HL-60/S4 (cell line): ENCODE measurements around the gene DLG2.

ENCODE experiments used
- in situ Hi-C: fragments of 300-500 bp; cut with MboI; formaldehyde crosslinking; loops from 2 replicates; pipeline ENCODE4 v1.14.3; 2022; ENCODE audit warnings: low sequenced_read_pairs

DLG2 gene

DNA sequence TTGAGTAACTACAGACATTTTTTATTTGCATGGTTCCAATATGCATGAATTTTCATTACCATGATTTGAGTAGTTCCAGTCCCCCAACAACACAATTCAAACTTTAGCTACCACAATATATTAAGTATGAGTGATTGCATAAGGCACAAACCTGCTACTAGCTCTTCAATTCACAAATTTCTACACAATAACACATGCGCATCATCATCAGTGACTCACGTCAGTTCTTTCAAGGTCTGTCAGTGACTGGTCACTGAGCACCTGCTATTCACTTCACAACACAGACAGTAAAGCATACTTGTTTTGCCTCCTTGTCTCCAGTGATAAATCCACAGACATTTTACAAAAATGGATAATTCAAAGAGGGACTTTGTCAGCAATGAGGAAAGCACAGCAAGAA is 1905.9 kb downstream of the DLG2 start:
- in situ Hi-C loops, result no loop called here

DNA sequence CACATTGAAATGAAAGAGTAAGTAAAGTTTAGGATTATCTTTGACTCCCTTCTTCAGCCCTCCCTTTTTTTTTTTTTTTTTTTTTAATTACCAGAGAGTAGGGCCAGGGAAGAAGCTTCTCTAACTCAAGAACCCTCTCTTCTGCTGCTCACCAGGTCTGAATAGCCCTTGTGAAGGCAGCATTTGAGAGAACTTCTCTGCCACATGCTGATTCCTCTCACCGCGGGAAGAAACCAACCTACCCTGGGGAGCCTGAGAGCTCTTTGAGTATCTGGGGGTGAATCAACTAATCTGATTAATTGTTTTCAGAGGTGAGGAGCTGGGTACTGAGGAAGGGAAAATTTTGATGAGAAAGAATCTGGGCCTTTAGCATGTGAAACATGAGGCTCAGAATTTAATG is 1906.5 kb downstream of the DLG2 start:
- in situ Hi-C loops, result no loop called here

- in situ Hi-C loops, result no loop called here
Observed at GRCh38 chr11:83717537-83717936, 1909.6 kb downstream of the DLG2 start.

DNA sequence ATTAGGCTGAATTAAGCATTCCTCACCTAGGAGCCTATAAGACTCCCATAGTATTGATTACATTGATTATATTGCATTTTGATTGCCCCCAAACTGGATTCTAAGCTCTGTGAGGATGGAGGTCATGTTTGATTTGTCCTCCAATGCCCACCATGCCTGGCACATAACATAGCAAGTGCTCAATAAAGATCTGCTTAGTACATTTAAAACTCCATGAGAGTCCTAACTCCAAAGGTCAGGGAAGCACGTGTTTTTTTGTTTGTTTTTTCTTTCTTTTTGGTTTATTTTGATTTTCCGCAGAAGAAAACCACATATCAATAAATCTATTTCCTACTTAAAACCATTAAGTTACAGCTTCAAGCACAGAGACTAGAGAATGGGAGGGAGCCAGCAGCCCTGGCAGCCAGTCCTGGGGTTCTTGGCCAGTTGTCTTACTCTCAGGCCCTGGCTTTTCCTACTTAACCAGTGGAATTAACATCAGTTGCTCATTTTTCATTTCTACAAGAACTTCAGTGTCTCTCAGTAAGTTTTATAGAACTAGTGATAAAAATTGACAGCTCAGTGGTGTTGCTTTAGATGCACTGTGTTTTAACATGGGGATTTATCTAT is 1911.1 kb downstream of the DLG2 start:
- in situ Hi-C loops, result no loop called here

- in situ Hi-C loops, result no loop called here
Observed at GRCh38 chr11:83713708-83714107, 1913.4 kb downstream of the DLG2 start.

DNA sequence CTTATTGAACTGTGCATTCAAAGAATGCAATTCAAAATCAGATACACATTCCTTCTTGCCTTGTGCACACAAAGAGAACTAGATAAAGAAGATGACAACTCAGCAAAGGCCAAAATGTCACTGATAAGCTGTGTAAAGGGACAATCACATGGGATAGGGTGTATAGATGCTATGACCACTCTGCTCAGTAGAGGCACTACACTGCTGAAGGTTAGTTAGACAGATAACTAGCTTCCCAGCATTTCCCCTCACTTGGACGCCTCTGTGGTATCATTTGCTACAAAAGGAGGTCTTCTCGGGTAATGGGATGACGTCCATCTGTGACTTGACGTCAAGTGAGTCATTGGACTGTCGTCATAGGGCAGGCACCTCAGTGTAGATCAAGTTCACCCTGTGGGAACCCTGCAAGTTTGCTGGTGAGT is 1916.0 kb downstream of the DLG2 start:
- in situ Hi-C loops, result no loop called here

DNA sequence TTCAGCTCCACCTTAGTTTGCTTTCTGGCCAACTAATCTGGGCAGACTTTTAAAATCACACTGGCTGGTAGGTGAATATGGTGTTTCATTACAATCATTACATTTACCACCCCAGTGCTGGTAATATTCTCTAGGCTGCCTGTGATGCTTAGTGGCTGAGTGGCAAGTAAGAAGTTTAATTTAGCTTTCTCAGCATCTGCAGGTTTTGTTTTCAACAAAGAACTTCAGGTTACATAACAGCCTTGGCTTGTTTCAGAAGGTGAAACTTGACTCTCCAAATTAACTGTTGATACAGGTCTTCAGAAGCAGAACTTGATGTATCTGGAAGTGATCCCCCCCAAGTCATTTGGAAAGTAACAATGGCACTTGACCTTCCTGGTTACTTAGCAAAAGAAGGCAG is 1917.7 kb downstream of the DLG2 start:
- in situ Hi-C loops, result no loop called here

DNA sequence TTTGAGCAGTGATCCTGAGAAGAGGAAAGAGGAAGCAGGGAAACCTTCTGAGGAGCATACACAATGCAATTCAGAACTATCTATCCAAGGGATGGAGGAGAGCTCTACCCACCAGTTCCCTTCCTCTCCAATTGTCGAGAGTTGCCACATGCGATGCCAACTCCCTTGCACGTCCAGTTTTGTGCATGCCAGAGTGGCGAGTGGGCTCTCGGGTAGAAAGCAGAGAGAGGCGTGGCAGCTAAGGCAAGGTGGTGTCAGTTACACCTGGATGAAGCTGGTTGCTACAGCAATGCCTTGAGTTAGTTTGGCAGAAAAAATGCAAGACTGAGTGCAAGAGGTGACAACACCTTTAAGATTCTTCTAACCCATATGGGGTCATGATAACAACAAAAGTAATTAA is 1920.6 kb downstream of the DLG2 start:
- in situ Hi-C loops, result no loop called here

GRCh38 chr11:83702796-83703195 is 1924.3 kb downstream of the DLG2 start:
- in situ Hi-C loops, result no loop called here

- in situ Hi-C loops, result no loop called here
Observed at GRCh38 chr11:83697518-83697917, 1929.6 kb downstream of the DLG2 start.

GRCh38 chr11:83695046-83695445 is 1932.1 kb downstream of the DLG2 start:
- in situ Hi-C loops, result no loop called here

DNA sequence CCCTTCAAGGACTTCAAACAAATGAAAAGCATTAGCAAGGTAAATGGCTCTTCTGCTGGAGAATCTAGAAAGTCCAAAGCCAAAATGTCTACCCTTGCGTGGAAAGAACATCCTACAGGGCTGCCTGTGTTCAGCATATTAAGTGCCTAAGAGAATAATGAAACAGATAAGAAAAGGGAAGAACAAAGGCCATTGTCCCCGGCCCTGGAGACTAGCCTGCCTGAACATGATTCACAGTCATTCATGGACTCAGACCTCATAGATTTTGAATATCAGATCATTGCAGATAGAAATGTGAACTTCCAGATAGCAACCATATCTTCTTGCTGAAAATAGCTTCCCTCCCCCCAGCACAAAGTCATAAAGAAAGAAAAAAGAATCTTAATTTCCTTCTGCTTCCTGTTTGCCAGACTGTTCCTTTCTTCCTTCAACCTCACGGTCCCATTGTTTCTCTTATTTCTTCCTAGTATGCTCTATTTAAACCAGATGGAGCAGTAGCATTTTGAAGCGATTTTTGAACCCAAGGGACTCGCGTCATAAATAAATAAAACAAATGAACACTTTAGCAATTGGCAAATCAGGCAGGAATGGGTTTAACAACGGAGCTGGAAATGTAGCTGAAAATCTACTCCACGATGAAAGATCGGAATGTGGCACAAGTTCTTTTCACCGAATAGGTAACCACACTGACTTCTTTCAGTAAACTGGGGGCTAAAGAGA is 1932.8 kb downstream of the DLG2 start:
- in situ Hi-C loops, result no loop called here

- in situ Hi-C loops, result no loop called here
Observed at GRCh38 chr11:83693306-83693992, 1933.7 kb downstream of the DLG2 start.

GRCh38 chr11:83692675-83693074 is 1934.5 kb downstream of the DLG2 start:
- in situ Hi-C loops, result no loop called here

GRCh38 chr11:83691451-83691950 is 1935.6 kb downstream of the DLG2 start:
- in situ Hi-C loops, result no loop called here

DNA sequence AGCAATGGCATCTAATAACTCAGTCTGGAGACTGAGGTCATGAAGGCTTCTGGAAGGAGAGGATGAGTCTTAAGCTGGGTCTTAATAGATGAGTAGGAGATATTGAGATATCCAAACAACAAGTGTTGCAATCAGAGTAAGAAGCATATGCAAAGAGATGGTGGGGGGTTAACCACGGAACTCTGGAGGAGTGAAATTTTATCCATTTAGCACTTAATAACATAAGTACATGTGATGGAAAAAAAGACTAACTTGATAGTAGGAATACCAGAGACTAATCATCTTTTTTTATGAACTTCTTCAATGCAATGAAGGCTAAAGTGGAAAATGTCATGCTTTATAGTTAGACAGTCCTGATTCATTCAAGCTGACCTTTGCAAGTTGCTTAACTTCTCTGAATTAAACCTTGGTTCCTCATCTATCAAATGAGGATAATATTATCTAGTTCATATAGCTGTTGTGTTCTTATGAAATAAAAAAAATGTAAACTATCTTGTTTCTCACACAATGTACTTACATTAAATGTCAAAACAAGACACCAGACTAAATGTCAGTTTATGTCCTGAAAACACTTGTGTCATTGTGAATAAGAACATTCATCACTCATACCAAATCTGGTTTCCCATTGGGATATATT is 1937.9 kb downstream of the DLG2 start:
- in situ Hi-C loops, result no loop called here

DNA sequence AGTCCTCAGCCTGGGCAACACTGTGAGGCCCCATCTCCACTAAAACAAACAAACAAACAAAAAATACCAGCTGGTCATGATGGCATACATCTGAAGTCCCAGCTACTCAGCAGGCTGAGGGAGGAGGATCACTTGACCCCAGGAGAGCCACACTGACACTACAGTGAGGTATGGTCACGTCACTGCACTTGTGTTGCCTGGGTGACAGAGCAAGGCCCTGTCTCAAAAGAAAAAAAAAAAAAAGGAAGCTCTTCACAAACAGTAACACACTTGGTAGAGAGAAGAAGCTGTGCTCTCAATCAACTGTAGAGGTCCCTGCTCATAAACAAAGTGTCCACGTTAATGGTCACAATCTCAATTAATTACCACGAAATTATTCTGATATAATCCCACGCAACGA is 1939.4 kb downstream of the DLG2 start:
- in situ Hi-C loops, result no loop called here

DNA sequence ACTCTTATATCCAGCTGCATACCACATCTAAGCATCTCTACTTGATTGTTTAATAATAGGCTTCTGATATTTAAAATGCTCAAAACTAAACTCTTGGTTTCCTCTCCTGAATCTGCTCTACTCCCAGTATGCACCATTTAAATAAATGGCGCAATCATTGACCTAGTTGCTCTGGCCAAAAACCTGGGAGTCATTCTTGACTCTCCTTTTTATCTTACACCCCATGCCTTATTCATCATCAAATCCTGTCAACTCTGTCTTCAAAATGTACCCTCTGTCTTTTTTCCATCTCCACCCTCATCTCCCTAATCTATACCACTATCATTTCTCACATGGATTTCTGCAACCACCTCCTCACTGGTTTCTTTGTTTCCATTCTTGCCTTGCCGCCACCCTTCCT is 1941.4 kb downstream of the DLG2 start:
- in situ Hi-C loops, result no loop called here

DNA sequence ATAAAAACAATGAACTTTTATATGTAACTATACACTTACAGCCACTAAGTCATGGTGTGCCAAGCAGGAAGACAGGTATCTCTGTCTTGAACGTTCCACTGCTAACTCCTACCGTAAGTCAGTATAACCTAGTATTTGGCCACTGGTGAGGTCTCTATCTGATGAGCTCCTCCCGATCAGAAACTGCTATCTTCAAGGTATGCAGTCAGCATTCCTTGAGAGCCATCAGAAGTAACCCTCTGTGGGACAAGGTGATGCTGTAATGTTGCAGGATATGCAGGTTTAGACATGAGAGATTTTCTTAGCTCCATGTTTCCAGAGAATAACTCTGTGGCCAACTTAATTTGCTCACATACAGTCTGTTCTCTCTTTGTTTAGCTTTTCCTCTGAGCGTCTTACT is 1943.1 kb downstream of the DLG2 start:
- in situ Hi-C loops, result no loop called here

DNA sequence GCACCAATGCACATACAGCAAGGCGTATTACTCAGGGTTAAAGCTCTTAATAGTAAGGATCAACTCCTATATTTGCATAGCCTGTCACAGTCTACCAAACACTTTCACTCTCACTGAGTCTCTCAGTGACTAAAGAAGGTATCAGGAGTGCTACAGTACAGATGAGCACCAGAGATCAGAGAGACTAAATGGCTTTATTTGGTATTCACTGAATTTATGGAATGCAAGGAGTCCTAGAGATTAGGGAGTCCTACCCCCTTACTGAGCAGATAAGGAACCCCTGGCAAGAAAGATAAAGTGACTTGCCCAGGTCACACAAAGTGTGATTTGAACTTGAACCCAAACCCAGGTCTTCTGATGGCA is 1944.6 kb downstream of the DLG2 start:
- in situ Hi-C loops, result no loop called here

- in situ Hi-C loops, result no loop called here
Observed at GRCh38 chr11:83681906-83682610, 1945.1 kb downstream of the DLG2 start.
